ENCODE results near the gene CEP192. TPM values are rescaled to one million over a fixed set of nuclear protein-coding genes. Genes with fewer than 3 reads are reported as not detected.

CEP192 gene
- polyA plus RNA-seq, 1 donor (not counting 4 experiments of a cell fraction or from before 2014, with no cell fraction given), result 16.6 TPM

GRCh38 chr18:13022644-13023043, 31.5 kb downstream of the CEP192 start:
- Histone ChIP-seq H3K27me3 (ENCODE audit: control insufficient read depth, extremely low read depth, insufficient read depth, low read length) (no peaks in the 10 kb centered on the region), H3K27ac (ENCODE audit: control insufficient read depth, insufficient read depth, low read length) (no peak overlapping the region), H3K9ac (ENCODE audit: control insufficient read depth, extremely low read depth, insufficient read depth, low read length) (no peak overlapping the region), H3K79me2 (ENCODE audit: control insufficient read depth, insufficient read depth, low read length) (peaks cover 28% of the 10 kb centered on the region), H3K9me3 (ENCODE audit: control insufficient read depth, low read depth, low read length) (no peaks in the 10 kb centered on the region), H3K9me1 (ENCODE audit: control insufficient read depth, extremely low read depth, insufficient read depth, low read length) (no peaks in the 10 kb centered on the region), H3K4me2 (ENCODE audit: control insufficient read depth, extremely low read depth, insufficient read depth, low read depth, low read length) (no peak overlapping the region), H4K20me1 (ENCODE audit: control insufficient read depth, extremely low read depth, insufficient read depth, low read length) (no peaks in the 10 kb centered on the region), H2AFZ (ENCODE audit: control insufficient read depth, low read length) (no peak overlapping the region), H3K36me3 (ENCODE audit: control insufficient read depth in 2 of 2, extremely low read depth in 1 of 2, insufficient read depth in 2 of 2, low read length in 2 of 2) (peaks cover 0 to 14% of the 10 kb centered on the region in 2 experiments), H3K4me1 (ENCODE audit: control insufficient read depth, extremely low read depth, insufficient read depth, low read length) (peaks cover 16% of the 10 kb centered on the region), H3K4me3 (ENCODE audit: control insufficient read depth in 2 of 3, extremely low read depth in 1 of 3, insufficient read depth in 2 of 3, low read depth in 1 of 3, low read length in 3 of 3) (no peak overlapping the region)
- dilution Hi-C loops (cut with MboI; ENCODE audit: extremely low pct_ligation_motif_present, low sequenced_read_pairs), result no loop called here
- DNase-seq (ENCODE audit: low read depth, low spot score) (no peak), FAIRE-seq (no peak)
- TF ChIP-seq CTCF (optimal IDR thresholded peaks at IDR 0.05 in 1 of 3, IDR thresholded peaks at IDR 0.05 in 1 of 3, conservative IDR thresholded peaks at IDR 0.05 in 1 of 3; ENCODE audit: extremely low read depth in 1 of 3, insufficient read depth in 2 of 3, low read length in 3 of 3) (no peak), EZH2 (IDR thresholded peaks at IDR 0.05; ENCODE audit: low read length) (no peak)

- Histone ChIP-seq H3K4me3 (ENCODE audit: control insufficient read depth in 2 of 3, extremely low read depth in 1 of 3, insufficient read depth in 2 of 3, low read depth in 1 of 3, low read length in 3 of 3) (no peak overlapping the region), H3K4me1 (ENCODE audit: control insufficient read depth, extremely low read depth, insufficient read depth, low read length) (no peaks in the 10 kb centered on the region), H2AFZ (ENCODE audit: control insufficient read depth, low read length) (no peak overlapping the region), H3K27me3 (ENCODE audit: control insufficient read depth, extremely low read depth, insufficient read depth, low read length) (no peaks in the 10 kb centered on the region), H3K4me2 (ENCODE audit: control insufficient read depth, extremely low read depth, insufficient read depth, low read depth, low read length) (no peak overlapping the region), H3K36me3 (ENCODE audit: control insufficient read depth in 2 of 2, extremely low read depth in 1 of 2, insufficient read depth in 2 of 2, low read length in 2 of 2) (peaks cover 3 to 11% of the 10 kb centered on the region in 2 experiments), H4K20me1 (ENCODE audit: control insufficient read depth, extremely low read depth, insufficient read depth, low read length) (no peaks in the 10 kb centered on the region), H3K27ac (ENCODE audit: control insufficient read depth, insufficient read depth, low read length) (no peak overlapping the region), H3K9me3 (ENCODE audit: control insufficient read depth, low read depth, low read length) (no peaks in the 10 kb centered on the region), H3K79me2 (ENCODE audit: control insufficient read depth, insufficient read depth, low read length) (peaks cover 26% of the 10 kb centered on the region), H3K9ac (ENCODE audit: control insufficient read depth, extremely low read depth, insufficient read depth, low read length) (no peak overlapping the region), H3K9me1 (ENCODE audit: control insufficient read depth, extremely low read depth, insufficient read depth, low read length) (no peaks in the 10 kb centered on the region)
- FAIRE-seq (no peak), DNase-seq (ENCODE audit: low read depth, low spot score) (no peak)
- dilution Hi-C loops (cut with MboI; ENCODE audit: extremely low pct_ligation_motif_present, low sequenced_read_pairs), result no loop called here
- TF ChIP-seq EZH2 (IDR thresholded peaks at IDR 0.05; ENCODE audit: low read length) (no peak), CTCF (optimal IDR thresholded peaks at IDR 0.05 in 1 of 3, IDR thresholded peaks at IDR 0.05 in 1 of 3, conservative IDR thresholded peaks at IDR 0.05 in 1 of 3; ENCODE audit: extremely low read depth in 1 of 3, insufficient read depth in 2 of 3, low read length in 3 of 3) (no peak)
Observed at GRCh38 chr18:13025233-13025632, 34.1 kb downstream of the CEP192 start.

All from keratinocyte (primary cell).